ENCODE measurements around the gene P4HB. TPM values are rescaled to one million over a fixed set of nuclear protein-coding genes. Genes with fewer than 3 reads are reported as not detected.

Gene P4HB
- total RNA-seq, result 100 to 1,000 TPM; 383 to 481 TPM

DNA sequence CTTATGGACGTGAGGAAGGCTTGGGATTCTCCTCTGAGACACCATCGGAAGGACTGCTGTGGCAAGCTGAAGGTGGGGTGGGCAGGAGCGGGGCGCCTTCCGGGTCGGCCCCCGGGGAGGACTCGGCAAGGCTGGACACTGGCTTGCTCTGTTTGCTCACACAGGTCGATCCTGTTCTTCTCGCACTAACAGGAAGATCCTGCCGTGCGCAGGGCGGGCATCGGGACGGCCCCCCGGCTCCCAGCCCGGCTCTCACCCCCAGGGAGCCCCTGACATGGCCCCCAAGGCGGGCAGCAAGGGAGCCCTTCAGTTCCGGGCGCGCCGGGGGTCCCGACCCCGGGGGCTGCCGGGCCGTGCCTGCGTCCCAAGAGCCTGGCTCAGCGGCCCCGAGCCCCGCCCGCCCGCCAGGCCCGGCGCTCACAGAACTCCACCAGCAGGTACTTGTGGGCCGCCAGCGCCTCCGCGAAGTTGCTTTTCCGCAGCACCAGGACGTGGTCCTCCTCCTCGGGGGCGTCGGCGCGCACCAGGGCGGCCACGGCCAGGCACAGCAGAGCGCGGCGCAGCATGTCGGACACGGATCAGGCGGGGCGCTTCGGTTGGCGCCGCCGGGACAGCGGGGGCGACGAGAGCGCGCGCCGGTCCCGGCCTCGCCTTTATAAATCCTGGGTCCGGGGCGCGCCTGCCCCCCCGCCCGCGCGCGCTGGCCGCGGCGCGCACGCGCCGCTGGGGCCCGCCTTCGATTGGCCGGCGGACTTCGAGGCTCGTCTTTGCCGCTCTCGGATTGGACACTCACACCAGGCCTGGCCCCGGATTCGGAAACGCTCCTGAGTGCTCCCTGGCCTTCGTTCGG, at the start of gene P4HB:
TSS of gene P4HB (minus strand) at position 630 of the 850 bp plus-strand sequence. CDS start at position 566, 64 bp downstream.

GRCh38 chr17:81902023-81902652, 41.8 kb upstream of the P4HB start, which contains the start of gene NPB:
NPB (plus strand) TSS chr17:81902238; CDS start chr17:81902278, 40 bp downstream.

DNA sequence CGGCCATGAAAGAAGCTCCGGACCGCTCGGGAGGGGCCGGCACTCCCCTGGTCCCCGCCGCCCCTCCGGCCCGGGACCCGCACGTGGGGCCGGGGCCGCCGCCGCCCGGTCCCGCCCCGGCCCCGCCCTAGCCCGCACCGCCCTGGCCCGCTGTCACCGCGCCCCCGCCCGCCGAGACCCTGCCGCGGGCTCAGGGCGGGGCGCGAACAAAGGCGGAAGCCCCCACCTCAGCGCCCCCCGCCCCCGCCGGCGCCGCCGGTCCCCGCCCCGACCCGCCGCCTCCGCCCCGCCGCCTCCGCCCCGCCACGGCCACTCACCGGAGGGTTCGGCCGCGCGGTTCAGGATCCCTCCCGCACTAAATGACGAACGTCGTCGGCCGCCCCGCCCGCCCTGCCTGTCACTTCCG, 10.6 kb upstream of the P4HB start, which contains the start of gene ARHGDIA:
TSS of gene ARHGDIA (minus strand) at position 357 of the 406 bp plus-strand sequence. CDS start 1,407 bp downstream, outside the sequence.

DNA sequence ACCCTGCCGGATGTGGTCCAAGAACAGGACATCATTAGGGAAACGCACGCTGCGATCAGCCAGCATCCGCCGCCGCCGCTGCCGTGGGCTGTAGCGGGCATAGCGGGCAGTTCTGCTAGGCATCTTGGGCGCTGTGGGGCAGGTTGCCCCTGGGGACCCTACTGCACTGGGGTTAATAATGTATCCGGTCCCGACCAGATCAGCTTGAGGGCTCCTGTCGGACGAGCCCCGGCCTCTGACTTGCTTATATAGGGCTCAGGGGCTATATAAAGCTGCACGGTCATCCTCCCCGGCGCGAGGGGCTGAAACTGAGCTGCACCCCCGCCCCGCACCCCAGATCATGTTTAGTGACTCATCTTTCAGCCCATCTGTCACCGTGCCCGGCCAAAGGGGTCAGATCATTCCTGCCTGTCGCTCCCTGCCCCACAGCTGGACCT, 25.5 kb downstream of the P4HB start, which contains the start of gene PPP1R27:
TSS of gene PPP1R27 (minus strand) at position 220 of the 437 bp plus-strand sequence. CDS start at position 123, 97 bp downstream.

GRCh38 chr17:81833160-81833920, 27.0 kb downstream of the P4HB start, which contains the start of gene MCRIP1:
MCRIP1 (minus strand) TSS chr17:81833291; CDS start chr17:81824506, 8,785 bp downstream.

DNA sequence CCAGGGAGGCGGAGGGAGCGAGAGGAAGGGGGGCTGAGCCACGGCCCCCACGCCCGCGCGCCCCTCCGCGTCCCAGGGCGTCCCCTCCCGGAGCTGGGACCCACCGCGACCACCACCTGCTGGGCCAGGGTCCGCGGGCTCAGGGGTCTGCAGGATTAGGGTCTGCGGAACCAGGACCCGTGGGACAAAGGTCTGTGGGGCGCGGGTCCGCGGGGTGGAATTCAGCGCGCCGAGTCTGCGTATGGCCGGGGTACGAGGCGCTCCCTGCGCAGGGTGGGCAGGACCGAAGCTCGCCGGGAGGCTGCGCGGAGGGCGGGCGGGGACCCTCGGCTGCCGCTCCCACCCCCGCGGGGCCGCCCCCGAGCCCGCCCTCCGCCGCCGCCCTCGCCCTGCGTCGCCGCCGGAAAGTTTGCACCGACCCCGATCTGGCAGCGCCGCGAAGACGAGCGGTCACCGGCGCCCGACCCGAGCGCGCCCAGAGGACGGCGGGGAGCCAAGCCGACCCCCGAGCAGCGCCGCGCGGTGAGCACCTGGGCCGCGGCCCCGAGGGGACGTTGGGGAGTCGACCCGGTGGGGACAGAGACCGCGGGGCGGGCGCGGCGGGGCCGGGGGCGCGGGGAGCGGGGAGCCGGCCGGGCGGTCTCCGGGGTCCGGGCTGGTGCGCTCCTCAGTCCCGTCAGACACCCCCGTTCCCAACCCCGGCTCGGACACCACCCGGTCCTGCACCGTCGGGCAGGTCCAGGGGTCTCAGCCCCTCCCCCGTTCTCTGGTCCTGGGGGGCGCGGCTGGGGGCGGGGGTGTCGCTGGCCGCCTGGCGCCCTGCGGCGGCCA, 56.4 kb downstream of the P4HB start, which contains the start of gene GCGR:
TSS of gene GCGR (plus strand) at position 423 of the 831 bp plus-strand sequence. CDS start 4,869 bp downstream, outside the sequence.

Other genes starting within 250 kb of the P4HB start
- gene NPLOC4, start 223.4 kb downstream of the P4HB start, total RNA-seq, result 100 to 1,000 TPM; 135 to 147 TPM
- gene TSPAN10, start 223.3 kb downstream of the P4HB start, total RNA-seq, result 100 to 1,000 TPM in 1 of 2 donors, 10 to 100 TPM in 1; 77.6 to 121 TPM
- 1 to 10 TPM in 1 of 2 donors, under 1 TPM in 1; 1.00 to 1.0 TPM for gene PDE6G, start 204.0 kb downstream of the P4HB start, total RNA-seq
- gene OXLD1, start 193.9 kb downstream of the P4HB start, total RNA-seq, result 10 to 100 TPM; 32.0 to 38.0 TPM
- gene CCDC137, start 193.8 kb downstream of the P4HB start, total RNA-seq, result 10 to 100 TPM in 1 of 2 donors, 1 to 10 TPM in 1; 4.8 to 10.7 TPM
- gene ARL16, start 176.7 kb downstream of the P4HB start, total RNA-seq, result 10 to 100 TPM; 14.0 to 17.6 TPM
- gene HGS, start 176.5 kb downstream of the P4HB start, total RNA-seq, result 100 to 1,000 TPM in 1 of 2 donors, 10 to 100 TPM in 1; 87.1 to 105 TPM
- 10 to 100 TPM; 18.6 to 30.6 TPM for gene MRPL12, start 157.2 kb downstream of the P4HB start, total RNA-seq
- gene SLC25A10, start 148.3 kb downstream of the P4HB start, total RNA-seq, result 10 to 100 TPM; 12.7 to 27.6 TPM
- gene GCGR, start 56.4 kb downstream of the P4HB start, total RNA-seq, result not detected
- gene MCRIP1, start 27.2 kb downstream of the P4HB start, total RNA-seq, result 10 to 100 TPM; 84.9 to 98.4 TPM
- gene PPP1R27, start 25.5 kb downstream of the P4HB start, total RNA-seq, result not detected
- 100 to 1,000 TPM; 192 to 263 TPM for gene ARHGDIA, start 10.8 kb upstream of the P4HB start, total RNA-seq
- 100 to 1,000 TPM in 1 of 2 donors, 10 to 100 TPM in 1; 71.6 to 187 TPM for gene ALYREF, start 31.1 kb upstream of the P4HB start, total RNA-seq
- 100 to 1,000 TPM; 113 to 141 TPM for gene ANAPC11, start 31.2 kb upstream of the P4HB start, total RNA-seq
- gene NPB, start 41.7 kb upstream of the P4HB start, total RNA-seq, result 1 to 10 TPM in 1 of 2 donors, not detected in 1; 1.0 TPM
- gene PCYT2, start 50.9 kb upstream of the P4HB start, total RNA-seq, result 10 to 100 TPM; 71.6 to 82.9 TPM
- gene SIRT7, start 57.6 kb upstream of the P4HB start, total RNA-seq, result 10 to 100 TPM; 14.1 to 15.3 TPM
- 10 to 100 TPM; 23.1 to 33.0 TPM for gene MAFG, start 67.2 kb upstream of the P4HB start, total RNA-seq
- gene PYCR1, start 76.8 kb upstream of the P4HB start, total RNA-seq, result 10 to 100 TPM in 1 of 2 donors, 1 to 10 TPM in 1; 8.3 to 14.3 TPM
- not detected for gene MYADML2, start 86.7 kb upstream of the P4HB start, total RNA-seq
- gene NOTUM, start 100.7 kb upstream of the P4HB start, total RNA-seq, result not detected
- gene ASPSCR1, start 117.1 kb upstream of the P4HB start, total RNA-seq, result 10 to 100 TPM; 23.6 to 33.7 TPM
- 10 to 100 TPM; 24.8 to 72.9 TPM for gene CENPX, start 162.3 kb upstream of the P4HB start, total RNA-seq
- gene LRRC45, start 162.8 kb upstream of the P4HB start, total RNA-seq, result 10 to 100 TPM; 14.8 to 30.0 TPM
- 10 to 100 TPM; 10.3 to 13.7 TPM for gene RAC3, start 171.1 kb upstream of the P4HB start, total RNA-seq
- 10 to 100 TPM; 50.9 to 62.6 TPM for gene DCXR, start 177.2 kb upstream of the P4HB start, total RNA-seq
- 10 to 100 TPM; 20.3 to 26.3 TPM for gene RFNG, start 191.3 kb upstream of the P4HB start, total RNA-seq
- 100 to 1,000 TPM; 100 to 150 TPM for gene GPS1, start 191.4 kb upstream of the P4HB start, total RNA-seq
- gene DUS1L, start 205.3 kb upstream of the P4HB start, total RNA-seq, result 10 to 100 TPM; 64.0 to 81.3 TPM
- 100 to 1,000 TPM; 134 to 239 TPM for gene FASN, start 237.7 kb upstream of the P4HB start, total RNA-seq

All from melanocyte of skin (primary cell).